HG02981 (cell line): ENCODE measurements around the gene ANTXR1.
"Not testable (repeated sequence)": the region's sequence is repeated elsewhere in the genome, so short reads cannot be mapped to it uniquely, and the experiment has no call there.

Experiments used
- ATAC-seq: cut with Tn5 transposase; IDR thresholded peaks from one replicate; pipeline ENCODE4 v1.9.1; 2021; ENCODE audit warnings: mild to moderate bottlenecking, moderate library complexity; ENCODE audit not compliant: unreplicated experiment

The ANTXR1 gene

DNA sequence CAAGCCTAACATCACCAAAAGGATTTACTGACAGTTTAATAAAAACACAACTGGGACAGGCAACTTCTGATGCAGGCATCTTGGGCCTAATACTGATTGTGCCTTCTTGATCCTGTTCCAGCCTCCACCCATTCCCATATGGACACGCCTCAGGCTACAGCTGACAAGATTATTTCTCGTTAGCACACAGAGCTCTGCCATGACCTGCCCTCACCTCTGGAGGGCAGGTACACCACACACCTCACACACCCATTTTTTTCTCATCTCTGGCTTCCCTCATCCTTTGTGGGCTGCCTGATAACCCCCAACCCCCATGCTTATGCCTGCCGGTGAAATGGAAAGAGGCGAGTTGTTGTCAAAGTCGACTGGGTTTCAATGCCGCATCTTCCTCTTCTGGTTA, 147.0 kb downstream of the ANTXR1 start:
- no peak for ATAC-seq

- ATAC-seq, result no peak
Measured at GRCh38 chr2:69162057-69162456, 149.1 kb downstream of the ANTXR1 start.

DNA sequence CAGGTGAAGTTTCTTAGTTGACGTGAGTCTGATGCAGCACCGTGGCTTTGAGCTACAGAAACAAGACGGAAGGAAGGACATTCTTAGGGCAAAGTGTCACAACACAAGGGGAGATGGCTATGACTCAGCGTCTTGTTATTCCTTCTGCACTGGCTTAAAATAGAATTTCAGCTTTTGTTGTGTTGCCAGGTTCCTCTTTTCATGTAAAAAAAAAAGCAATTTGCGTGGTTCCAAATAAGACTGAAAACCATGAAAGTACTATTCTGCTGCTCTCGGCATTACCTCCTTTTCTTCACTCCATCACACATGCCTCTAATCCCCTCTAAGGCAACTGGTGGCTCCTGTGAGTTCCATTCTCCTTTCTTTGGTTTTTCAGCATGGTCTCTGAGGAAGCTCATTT, 150.1 kb downstream of the ANTXR1 start:
- ATAC-seq, result no peak

DNA sequence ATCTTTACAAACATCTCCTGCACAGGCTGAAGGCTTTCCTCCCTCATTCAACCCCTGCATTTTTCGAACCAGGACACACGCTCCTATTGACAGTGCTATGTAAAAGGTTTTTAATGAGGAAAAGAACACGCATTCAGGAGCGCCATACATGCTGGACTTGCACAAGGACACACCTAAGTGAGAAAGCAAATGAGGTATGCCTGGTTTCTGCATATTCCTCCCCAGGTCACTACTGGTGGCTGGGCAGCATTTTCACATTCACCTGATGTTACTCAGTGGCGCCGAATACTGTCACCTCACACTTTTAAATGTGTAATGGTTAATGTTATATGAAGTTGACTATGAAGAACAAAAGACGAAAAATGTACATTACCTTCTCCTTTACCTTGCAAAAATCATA, 150.6 kb downstream of the ANTXR1 start:
- no peak for ATAC-seq

DNA sequence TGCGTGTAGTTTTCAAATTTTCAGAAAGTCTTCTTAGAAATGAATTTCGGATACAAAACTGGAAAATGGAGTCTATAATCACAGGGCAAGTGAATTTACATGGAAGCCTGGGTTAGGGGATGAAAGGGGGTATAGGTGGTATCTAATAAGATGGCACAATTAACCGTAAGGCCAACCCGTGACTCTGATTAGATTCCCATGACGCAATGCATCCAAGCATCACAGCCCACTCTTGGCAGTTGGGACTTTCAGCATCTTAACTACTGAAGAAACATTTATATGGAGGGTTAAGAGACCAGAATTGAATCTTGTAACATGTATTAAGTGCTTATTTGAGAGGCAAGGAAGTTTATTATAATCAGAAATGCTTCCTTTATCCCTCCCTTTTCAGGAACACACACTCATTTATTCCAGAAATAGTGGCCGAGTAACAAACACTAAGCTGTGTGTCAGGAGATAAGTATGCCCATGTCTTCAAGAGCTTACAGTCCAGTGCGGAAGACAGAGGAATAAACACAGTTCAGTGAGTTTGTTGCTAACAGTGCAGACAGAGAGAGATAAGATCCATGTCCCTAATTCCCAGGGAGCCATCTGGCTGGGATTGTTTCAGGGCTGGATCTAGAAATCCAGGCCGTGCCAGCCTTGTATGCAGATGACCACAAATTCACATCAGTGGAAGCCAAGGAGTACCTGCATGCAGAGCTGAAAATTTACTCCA, 151.2 kb downstream of the ANTXR1 start:
- no peak for ATAC-seq

GRCh38 chr2:69165091-69165880, 152.3 kb downstream of the ANTXR1 start:
- ATAC-seq, result no peak

DNA sequence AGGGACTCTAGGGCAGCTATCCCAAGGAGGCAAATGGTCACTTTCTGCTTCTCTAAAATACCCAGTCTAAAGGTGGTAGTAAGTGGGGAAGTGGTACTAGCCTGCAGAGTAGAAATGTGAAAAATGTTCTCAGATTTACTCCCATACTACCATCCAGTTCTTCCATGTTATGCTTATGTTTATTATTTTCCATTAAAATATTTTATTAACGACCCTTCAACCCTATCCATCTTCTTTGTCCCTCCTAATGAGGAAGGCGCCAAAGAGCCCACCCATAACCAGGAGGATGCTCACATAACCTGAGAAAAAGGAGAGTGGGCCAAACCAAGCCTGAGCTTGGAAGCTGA, 153.5 kb downstream of the ANTXR1 start:
- no peak for ATAC-seq

DNA sequence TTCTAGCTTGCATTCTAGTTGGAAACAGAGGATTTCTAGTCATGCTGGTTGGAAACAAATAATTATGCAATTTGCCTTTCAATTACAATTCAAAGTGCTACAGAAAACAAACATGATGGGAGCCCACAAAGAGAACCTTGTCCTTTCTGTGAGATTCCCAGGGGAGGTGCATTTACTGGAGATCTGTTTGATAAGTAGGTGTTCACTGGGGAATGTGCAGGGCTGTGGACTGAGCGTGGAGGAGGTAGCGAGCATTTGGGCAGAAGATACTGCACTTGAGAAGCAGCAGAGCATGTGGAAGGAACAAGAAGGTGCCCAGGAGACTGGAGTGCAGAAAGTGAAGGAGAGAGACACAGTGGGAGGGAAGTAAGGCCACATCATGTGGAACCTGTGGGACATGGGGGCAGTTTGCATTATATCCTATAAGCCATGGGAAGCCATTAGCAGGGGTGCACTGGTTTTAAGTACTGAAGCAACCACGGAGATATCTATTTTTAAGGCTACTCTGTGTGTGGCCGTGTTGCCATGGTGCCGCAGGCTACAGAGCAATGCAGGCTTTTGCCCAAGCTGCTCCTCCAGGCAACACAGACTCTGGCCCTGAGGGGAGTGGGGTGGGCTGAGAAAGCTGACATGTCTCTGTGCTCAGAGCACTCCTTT, 154.0 kb downstream of the ANTXR1 start:
- no peak for ATAC-seq

DNA sequence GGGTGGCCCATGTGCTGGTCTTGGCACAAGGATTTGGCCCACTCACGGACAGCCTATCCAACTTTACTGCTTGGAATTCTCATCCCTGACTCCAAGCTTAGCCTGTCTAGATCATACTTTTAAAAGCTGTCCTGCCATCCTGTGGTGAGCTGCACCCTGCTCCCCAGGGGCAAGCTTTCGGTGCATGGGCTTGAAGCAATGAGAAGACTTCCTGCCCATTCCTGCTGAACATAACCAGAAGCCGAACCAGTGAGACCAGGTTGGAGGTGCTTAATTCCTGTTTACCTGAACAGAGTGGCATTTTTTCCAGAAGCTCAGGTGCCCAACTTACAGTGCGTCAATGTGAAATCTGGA, 154.5 kb downstream of the ANTXR1 start:
- ATAC-seq, result no peak

GRCh38 chr2:69168144-69168813, 155.3 kb downstream of the ANTXR1 start:
- no peak for ATAC-seq

- no peak for ATAC-seq
Measured at GRCh38 chr2:69168950-69169654, 156.1 kb downstream of the ANTXR1 start.

GRCh38 chr2:69169655-69170389, 156.8 kb downstream of the ANTXR1 start:
- no peak for ATAC-seq

GRCh38 chr2:69170661-69171060, 157.7 kb downstream of the ANTXR1 start:
- no peak for ATAC-seq

- ATAC-seq, result no peak
Measured at GRCh38 chr2:69171116-69171896, 158.3 kb downstream of the ANTXR1 start.

DNA sequence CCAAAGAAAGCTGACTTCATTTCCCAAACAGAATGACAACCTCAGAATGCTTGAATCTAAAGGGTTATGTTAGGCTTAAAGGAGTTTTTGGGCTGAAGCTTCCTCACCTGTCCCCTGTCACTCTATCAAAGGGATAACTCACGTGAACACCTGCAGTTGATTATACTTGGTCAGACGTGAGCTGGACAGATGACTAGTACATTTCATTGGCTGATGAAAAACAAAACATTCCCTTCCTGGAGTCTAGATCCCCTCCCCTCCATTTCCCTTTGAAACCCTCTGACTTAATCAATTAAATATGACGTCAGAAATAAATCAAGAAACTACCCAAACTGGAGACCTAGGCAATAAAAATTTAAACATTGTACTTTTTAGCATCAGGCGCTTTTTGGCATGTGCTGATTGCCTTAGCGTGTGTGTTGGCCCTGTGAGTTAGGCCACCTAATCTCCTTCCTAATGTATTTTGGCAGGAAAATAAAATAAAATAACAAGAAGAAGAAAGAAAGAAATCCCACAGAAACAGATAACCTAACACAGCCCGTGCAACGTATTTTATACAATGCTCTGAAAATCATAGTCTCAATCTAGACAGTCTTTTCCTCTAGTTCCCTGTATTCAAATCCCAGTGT, 159.0 kb downstream of the ANTXR1 start:
- ATAC-seq, result no peak

GRCh38 chr2:69173706-69174105, 160.7 kb downstream of the ANTXR1 start:
- no peak for ATAC-seq

GRCh38 chr2:69174211-69174610, 161.2 kb downstream of the ANTXR1 start:
- ATAC-seq, result not testable (repeated sequence)

GRCh38 chr2:69175790-69176715, 163.1 kb downstream of the ANTXR1 start:
- ATAC-seq, result no peak
